Stimulated activated CD8-positive, alpha-beta memory T cell treated with anti-CD3 and anti-CD28 coated beads, Interleukin-7, amount 100 ng/mL, for 4 hours (primary cell): ENCODE data around the gene MAGEA2B.
"Not testable (repeated sequence)": the region's sequence is repeated elsewhere in the genome, so short reads cannot be mapped to it uniquely, and the experiment has no call there.

Source experiments
- DNase-seq, 2 donors: peaks; one replicate each; pipeline ENCODE4 v3.0.0-alpha.2; 2020; ENCODE audit warnings: low read depth in 2 of 2

Gene MAGEA2B

GRCh38 chrX:152713815-152714787, at the start of gene MAGEA2B:
TSS of gene MAGEA2B (plus strand) at chrX:152714628. CDS start at chrX:152717107, 2,479 bp downstream.
- DNase-seq = not testable (repeated sequence)

GRCh38 chrX:152674135-152674534, 40.3 kb upstream of the MAGEA2B start:
- no peak for DNase-seq

- not testable (repeated sequence) for DNase-seq
Measured at GRCh38 chrX:152674652-152675051, 39.8 kb upstream of the MAGEA2B start.

- DNase-seq = not testable (repeated sequence)
Measured at GRCh38 chrX:152681012-152681411, 33.4 kb upstream of the MAGEA2B start.

- DNase-seq = not testable (repeated sequence)
Measured at GRCh38 chrX:152697952-152698931, 16.2 kb upstream of the MAGEA2B start, which contains the start of gene MAGEA3. TSS of gene MAGEA3 (plus strand) at chrX:152698794. CDS start at chrX:152700833, 2,039 bp downstream.

- not testable (repeated sequence) for DNase-seq
Measured at GRCh38 chrX:152700390-152700789, 14.0 kb upstream of the MAGEA2B start.

GRCh38 chrX:152706500-152706899, 7.9 kb upstream of the MAGEA2B start:
- not testable (repeated sequence) for DNase-seq

- DNase-seq = not testable (repeated sequence)
Measured at GRCh38 chrX:152709173-152709572, 5.3 kb upstream of the MAGEA2B start, which contains the start of gene CSAG2. TSS of gene CSAG2 (minus strand) at chrX:152709273. CDS start at chrX:152709112, 161 bp downstream.

GRCh38 chrX:152713195-152713594, 1.2 kb upstream of the MAGEA2B start:
- not testable (repeated sequence) for DNase-seq

GRCh38 chrX:152725409-152725808, 11.0 kb downstream of the MAGEA2B start:
- DNase-seq = no peak

- no peak for DNase-seq
Measured at GRCh38 chrX:152733261-152733975, 19.0 kb downstream of the MAGEA2B start, which contains the start of the genes CSAG1 and MAGEA12. TSS of gene CSAG1 (minus strand) at chrX:152733721. CDS start at chrX:152732460, 1,261 bp downstream. TSS of gene MAGEA12 (plus strand) at chrX:152733757. CDS start at chrX:152736162, 2,405 bp downstream.

- not testable (repeated sequence) for DNase-seq
Measured at GRCh38 chrX:152734143-152734858, 19.9 kb downstream of the MAGEA2B start.

GRCh38 chrX:152735101-152735500, 20.7 kb downstream of the MAGEA2B start:
- no peak for DNase-seq

- DNase-seq = no peak
Measured at GRCh38 chrX:152735860-152736511, 21.6 kb downstream of the MAGEA2B start.

GRCh38 chrX:152736528-152736927, 22.1 kb downstream of the MAGEA2B start:
- not testable (repeated sequence) for DNase-seq

- DNase-seq = no peak
Measured at GRCh38 chrX:152738560-152738959, 24.1 kb downstream of the MAGEA2B start.

- not testable (repeated sequence) for DNase-seq
Measured at GRCh38 chrX:152753686-152754650, 39.5 kb downstream of the MAGEA2B start, which contains the start of gene MAGEA2. TSS of gene MAGEA2 (minus strand) at chrX:152753842. CDS start at chrX:152751363, 2,479 bp downstream.

- DNase-seq = not testable (repeated sequence)
Measured at GRCh38 chrX:152754871-152755270, 40.4 kb downstream of the MAGEA2B start.
